Panc1 (cell line): ENCODE data around the gene GRM1.

Experiments
- POLR2AphosphoS5 ChIP-seq: IDR thresholded peaks from 2 replicates; pipeline ENCODE4 v1.6.1; 2012; ENCODE audit warnings: mild to moderate bottlenecking, low read depth, low read length, moderate library complexity
- SIN3A ChIP-seq: IDR thresholded peaks from 2 replicates; pipeline ENCODE4 v1.6.1; 2012; ENCODE audit warnings: low read depth, mild to moderate bottlenecking, low read length, moderate library complexity, borderline replicate concordance; ENCODE audit not compliant: insufficient read depth
- TF ChIP-seq, protein P1 (sequence below): fragments of 450-650 bp; IDR thresholded peaks from 2 replicates; pipeline ENCODE4 v1.5.1; 2017; ENCODE audit warnings: mild to moderate bottlenecking
- TF ChIP-seq, protein P2 (sequence below), 2 experiments: IDR thresholded peaks; 2 replicates each; pipeline ENCODE4 v1.6.1; 2011 to 2012; ENCODE audit warnings: low read depth in 2 of 2, control low read depth in 1 of 2, low read length in 1 of 2, mild to moderate bottlenecking in 1 of 2, moderate library complexity in 1 of 2; ENCODE audit not compliant: insufficient read depth in 1 of 2

DNA sequence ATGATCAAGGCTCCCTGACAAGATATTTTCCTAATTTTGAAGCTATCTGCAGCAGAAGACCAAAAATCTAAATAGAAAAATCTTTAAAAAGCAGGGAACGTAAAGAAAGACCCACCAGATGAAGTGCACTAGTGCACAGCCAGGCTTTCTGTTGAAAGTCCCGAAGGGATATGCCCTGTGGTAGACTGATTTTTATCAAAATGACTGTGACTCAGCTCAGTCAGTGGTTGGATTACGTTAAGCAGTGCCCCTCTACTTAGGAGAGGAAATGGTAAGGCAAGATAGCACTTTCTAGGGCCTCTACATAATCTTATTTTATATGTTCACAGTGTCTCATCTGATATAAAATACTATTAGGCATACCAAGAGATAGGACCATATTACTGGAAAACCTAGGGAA lies 391.4 kb downstream of the GRM1 start:
- TF ChIP-seq, protein P1, sequence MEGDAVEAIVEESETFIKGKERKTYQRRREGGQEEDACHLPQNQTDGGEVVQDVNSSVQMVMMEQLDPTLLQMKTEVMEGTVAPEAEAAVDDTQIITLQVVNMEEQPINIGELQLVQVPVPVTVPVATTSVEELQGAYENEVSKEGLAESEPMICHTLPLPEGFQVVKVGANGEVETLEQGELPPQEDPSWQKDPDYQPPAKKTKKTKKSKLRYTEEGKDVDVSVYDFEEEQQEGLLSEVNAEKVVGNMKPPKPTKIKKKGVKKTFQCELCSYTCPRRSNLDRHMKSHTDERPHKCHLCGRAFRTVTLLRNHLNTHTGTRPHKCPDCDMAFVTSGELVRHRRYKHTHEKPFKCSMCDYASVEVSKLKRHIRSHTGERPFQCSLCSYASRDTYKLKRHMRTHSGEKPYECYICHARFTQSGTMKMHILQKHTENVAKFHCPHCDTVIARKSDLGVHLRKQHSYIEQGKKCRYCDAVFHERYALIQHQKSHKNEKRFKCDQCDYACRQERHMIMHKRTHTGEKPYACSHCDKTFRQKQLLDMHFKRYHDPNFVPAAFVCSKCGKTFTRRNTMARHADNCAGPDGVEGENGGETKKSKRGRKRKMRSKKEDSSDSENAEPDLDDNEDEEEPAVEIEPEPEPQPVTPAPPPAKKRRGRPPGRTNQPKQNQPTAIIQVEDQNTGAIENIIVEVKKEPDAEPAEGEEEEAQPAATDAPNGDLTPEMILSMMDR, result no peak
- TF ChIP-seq POLR2AphosphoS5, result no peak
- TF ChIP-seq SIN3A, result no peak
- TF ChIP-seq, protein P2, sequence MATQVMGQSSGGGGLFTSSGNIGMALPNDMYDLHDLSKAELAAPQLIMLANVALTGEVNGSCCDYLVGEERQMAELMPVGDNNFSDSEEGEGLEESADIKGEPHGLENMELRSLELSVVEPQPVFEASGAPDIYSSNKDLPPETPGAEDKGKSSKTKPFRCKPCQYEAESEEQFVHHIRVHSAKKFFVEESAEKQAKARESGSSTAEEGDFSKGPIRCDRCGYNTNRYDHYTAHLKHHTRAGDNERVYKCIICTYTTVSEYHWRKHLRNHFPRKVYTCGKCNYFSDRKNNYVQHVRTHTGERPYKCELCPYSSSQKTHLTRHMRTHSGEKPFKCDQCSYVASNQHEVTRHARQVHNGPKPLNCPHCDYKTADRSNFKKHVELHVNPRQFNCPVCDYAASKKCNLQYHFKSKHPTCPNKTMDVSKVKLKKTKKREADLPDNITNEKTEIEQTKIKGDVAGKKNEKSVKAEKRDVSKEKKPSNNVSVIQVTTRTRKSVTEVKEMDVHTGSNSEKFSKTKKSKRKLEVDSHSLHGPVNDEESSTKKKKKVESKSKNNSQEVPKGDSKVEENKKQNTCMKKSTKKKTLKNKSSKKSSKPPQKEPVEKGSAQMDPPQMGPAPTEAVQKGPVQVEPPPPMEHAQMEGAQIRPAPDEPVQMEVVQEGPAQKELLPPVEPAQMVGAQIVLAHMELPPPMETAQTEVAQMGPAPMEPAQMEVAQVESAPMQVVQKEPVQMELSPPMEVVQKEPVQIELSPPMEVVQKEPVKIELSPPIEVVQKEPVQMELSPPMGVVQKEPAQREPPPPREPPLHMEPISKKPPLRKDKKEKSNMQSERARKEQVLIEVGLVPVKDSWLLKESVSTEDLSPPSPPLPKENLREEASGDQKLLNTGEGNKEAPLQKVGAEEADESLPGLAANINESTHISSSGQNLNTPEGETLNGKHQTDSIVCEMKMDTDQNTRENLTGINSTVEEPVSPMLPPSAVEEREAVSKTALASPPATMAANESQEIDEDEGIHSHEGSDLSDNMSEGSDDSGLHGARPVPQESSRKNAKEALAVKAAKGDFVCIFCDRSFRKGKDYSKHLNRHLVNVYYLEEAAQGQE (IDR thresholded peaks at IDR 0.05; ENCODE audit: insufficient read depth in 1 of 2, low read depth in 2 of 2, low read length in 1 of 2), result no peak
